Activated CD8-positive, alpha-beta memory T cell treated with anti-CD3 and anti-CD28 coated beads, Interleukin-2, amount 50 U/mL, for 24 hours (primary cell): ENCODE measurements around the gene LZIC.

ENCODE experiments used
- DNase-seq: peaks from one replicate; pipeline ENCODE4 v3.0.0-alpha.2; 2020; ENCODE audit errors: extremely low read depth

Gene LZIC

DNA sequence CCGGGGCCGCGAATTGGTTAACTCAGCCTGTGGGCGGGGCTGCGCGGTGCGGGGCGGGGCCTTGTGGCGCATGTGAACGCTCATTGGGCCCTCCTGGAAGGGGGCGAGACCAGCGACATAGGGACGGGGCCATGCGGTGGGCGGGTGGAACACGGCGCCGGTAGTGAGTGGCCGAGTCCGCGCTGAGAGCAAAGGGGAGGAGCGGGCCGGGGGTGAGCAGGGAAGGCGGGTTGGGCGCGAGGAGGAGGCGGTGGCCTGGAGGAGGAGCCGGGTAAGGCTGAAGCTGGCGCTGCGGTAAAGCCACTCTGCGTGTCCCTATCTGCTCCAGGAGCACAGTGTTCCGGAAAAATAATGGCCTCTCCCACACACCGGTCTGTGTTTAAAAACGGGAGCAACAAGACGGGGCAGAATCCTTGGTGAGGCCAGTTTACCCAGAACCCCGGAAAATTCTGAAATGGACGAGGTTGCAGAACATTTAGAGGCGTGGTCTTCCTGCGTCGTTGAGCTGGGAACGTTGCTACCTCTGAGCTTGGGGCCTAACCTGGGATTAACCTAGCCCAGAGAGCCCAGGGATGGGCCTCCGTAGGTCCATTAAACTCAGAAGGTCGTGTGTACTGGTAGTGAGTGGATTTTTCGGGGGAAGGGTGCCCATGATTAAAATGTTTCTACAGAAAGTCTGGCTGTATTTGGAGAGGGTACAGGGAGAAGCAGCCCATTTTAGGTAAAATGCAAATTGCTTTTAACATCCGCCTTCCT, 32.6 kb downstream of the LZIC start:
- peak; percentile 100 for DNase-seq

DNA sequence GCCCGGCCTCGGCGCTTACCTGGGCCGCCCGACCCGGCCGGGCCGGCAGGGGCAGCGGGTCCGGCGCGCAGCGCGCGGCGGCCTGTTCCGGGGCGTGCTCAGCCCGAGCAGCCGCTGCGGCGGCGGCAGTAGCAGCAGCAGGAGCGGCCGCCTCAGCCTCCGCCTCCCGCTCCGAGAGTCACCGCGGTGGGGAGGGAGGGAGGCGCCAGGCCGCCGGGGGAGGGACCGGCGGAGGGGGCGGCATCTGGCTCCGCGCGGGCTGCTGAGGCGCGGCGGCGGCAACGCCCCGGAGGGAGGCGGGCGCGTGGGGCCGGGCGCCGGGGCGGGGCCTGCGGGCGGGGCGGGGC, 33.1 kb downstream of the LZIC start, which contains the start of gene CTNNBIP1:
Gene CTNNBIP1 (minus strand): TSS at position 194 of the 347 bp plus-strand sequence. CDS start 38,205 bp downstream, outside the sequence.
- no peak for DNase-seq

DNA sequence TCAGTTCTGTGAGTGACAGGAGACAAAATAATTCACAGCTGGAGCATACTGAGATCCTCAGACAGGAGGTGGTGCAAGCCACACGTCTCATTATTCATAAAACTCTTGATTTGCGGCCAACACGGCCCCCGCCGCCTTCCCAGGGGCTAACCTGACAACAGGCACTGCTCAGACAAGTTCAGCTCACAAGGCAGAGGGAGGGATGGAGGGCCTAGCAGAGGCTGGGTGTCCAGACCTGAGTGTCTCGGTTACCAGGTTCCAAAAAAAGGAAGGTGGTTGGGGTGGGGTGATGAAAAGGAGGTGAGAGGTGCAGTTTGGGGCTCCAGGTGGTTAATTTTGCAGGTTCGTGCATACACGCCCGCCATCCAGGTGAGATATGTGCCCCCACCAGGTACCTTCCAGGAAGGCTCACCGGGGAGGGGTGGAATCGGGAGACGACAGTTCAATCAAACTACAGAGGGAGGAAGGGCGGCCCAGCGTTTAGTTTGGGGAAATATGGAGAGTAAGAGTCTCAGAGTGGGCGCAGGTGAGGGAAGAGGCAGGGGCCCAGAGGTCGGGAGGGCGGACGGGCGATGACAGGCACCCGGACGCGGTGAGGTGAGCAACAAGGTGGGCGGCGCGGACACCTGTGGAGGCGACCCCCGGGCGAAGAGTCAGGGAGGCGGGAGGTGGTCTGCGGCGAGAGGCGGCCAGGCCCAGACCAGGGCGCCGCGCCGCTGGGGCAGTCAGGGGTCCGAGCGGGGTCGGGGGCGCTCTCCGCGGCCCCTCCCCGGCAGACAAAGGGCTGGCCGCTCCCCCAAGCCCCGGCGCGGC, 33.8 kb downstream of the LZIC start:
- DNase-seq: no peak

DNA sequence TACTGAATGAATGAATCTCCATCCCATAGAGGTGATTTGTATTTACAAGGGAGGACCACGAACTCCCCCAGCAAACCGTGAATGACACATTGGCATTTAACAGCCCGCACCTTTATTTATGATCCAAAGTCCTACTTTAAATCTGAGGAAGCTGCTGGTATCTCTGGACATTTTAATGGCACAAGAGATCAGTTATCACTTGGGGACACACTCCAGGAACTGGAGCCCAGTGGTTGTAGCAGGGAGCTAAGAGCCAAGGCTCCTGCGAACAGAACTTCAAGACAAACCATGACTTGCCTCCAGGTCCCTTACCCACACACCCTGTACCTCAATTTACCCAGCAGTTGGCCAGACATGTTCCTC, 34.3 kb downstream of the LZIC start:
- DNase-seq: no peak

DNA sequence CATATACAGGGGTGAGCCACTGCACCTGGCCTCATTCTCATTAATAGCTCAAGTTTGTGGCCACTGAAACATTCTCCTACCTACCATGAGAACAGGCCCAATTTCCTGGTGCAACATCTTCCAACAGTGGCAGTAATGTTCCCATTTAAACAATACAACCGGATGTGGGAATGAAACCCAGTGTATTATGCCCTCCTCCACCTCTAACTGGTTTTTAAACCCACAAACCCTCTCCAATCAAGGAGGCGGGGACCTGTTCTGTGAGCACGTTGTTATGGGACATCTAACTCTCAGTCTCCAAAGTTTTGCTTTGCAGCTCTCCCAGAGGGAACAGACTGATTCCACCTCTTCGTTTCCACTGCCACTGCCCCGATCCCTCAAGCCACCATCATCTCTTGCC, 35.8 kb downstream of the LZIC start:
- no peak for DNase-seq

DNA sequence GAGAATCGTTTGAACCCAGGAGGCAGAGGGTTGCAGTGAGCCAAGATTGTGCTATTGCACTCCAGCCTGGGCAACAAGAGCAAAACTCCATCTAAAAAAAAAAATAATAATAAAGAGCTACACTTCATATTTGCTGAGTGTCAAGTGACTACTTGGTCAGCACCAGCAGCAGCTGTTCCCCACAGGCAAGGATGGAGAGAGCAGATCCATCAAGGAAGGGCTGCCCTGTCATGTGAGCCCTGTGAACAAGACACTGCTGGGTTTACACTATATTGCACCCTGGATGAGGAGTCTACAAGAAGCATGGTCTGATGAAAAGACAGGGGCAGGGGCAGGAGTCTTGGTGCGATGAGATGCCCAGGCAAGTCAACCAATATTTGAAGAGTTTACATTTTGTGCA, 36.7 kb downstream of the LZIC start:
- DNase-seq: no peak

DNA sequence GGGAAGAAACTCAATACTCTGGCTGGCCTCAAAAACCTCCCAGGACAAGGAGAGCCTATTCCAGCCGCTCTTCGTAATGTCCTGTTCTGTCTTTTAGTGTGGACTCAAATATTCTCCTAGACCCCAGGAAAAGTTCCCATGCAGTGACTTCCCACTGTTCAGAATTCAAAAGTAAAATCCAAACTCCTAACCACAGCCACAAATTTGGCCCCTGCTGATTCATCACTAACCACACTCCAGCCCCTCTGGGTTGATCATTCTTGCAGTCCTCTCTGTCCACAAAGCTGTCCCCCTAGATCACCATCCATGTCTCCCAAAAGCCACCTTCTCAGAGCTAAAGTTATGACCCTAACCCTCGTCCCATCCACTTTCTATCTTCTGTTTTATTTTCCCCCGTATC, 38.2 kb downstream of the LZIC start:
- no peak for DNase-seq

DNA sequence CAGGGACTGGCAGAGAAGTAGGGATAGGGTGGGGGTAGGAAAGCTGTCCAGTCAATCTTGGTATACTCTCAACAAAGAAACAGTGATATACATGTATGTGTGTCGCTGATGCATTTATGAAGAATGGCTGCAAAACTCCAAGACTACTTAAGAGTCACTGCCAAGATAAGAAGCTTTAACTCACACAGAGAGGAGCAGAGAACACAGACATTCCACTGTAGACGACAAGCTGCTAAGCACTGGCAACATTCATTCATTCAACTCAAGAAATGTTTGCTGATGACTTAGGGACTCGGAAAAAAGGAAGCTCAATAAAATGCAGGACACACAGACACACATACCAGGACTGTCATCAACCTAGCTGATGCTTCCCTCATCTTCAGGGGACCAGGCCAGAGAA, 38.6 kb downstream of the LZIC start:
- DNase-seq: no peak

DNA sequence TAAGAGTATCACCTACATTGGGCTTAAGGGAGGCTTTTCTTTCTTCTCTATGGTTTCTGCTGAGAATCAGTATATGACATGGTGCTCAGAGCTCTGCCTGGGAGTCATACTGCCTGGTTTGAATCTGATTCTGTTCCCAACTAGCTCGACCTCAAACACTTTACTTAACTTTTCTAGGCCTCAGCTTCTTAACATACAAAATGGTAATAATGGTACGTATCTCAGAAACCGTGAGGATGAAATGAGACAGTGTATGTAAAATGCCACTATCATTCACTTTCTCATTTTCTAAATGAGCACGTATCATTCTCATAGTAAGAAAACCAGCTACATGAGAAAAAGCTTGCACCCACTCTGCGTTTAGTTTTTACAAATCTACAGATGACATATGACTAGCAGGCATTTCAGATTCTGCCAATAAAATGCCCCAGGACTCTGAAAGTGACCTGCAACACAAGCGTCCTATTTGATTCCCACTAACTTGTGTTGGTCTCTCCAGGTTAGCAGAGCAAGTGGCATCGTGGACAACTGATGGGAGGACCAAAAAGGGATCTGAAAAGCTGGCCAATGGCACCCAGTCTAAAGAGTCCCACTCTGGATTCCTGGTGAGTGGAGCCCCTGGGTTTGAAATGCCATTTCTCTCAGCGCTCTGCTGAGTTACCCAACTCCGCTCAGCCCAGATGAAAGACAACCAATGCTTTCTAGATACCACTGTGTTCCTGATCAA, 39.2 kb downstream of the LZIC start:
- no peak for DNase-seq

DNA sequence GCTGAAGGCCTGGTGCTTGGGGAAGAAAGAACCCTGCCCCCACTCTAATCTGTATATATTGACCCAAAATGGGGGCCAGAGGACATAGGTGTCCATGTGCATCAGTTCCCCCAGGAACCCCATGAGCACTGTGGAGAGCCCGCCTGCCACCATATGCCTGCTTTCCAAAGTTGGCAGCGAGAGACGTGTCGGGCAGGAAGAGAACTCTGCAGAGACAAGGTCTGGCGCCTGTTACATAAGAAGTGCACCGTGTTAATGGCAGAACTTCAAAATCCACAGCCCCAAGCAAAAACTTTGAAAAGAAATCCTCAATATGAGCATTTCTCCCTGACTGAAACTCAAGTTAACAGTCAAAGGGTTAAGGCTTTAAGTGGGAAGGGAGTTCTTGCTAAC, 41.1 kb downstream of the LZIC start:
- DNase-seq: no peak

DNA sequence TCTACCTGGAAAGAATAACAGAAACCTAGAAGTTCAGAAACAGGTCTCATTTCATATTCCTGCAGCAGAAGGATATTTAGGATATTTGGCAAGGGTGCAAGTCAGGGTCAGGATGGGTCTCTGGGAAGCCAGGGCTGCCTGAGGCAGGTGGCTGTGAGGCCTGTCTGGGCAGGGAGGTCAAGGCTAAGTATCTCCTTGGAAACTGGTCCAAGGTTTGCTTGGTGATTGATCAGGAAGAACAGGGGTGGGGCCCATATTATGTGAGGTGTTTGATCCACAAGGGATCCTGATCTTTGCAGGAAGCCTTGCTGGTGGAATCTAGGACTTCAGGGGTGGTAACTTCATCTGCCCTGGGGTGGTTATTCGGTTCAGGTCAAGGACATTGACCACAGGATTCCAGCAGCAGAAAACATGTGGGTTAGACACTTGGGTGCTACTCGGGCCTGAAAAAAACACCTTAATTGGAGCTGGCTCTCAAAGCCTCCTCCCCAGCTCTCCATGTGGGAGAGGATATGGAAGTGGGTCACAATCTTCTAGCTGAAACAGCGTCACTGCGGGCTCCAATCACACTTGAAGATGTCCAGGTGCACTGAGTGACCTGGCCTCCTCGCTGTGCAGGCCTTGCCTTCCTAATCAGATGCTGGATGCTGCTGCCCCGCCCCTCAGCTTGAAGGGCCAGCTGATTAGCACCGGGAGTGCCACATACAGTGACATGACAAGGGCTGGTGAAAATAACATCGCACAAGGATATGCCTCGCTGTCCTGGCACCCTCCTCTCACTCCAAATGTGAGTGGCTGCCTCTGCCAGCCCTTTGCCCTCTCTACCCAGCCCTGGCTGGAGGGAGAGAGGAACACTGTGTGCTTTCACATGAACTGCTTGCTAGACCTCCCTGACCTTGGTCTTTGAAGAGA, 41.8 kb downstream of the LZIC start:
- DNase-seq: no peak

DNA sequence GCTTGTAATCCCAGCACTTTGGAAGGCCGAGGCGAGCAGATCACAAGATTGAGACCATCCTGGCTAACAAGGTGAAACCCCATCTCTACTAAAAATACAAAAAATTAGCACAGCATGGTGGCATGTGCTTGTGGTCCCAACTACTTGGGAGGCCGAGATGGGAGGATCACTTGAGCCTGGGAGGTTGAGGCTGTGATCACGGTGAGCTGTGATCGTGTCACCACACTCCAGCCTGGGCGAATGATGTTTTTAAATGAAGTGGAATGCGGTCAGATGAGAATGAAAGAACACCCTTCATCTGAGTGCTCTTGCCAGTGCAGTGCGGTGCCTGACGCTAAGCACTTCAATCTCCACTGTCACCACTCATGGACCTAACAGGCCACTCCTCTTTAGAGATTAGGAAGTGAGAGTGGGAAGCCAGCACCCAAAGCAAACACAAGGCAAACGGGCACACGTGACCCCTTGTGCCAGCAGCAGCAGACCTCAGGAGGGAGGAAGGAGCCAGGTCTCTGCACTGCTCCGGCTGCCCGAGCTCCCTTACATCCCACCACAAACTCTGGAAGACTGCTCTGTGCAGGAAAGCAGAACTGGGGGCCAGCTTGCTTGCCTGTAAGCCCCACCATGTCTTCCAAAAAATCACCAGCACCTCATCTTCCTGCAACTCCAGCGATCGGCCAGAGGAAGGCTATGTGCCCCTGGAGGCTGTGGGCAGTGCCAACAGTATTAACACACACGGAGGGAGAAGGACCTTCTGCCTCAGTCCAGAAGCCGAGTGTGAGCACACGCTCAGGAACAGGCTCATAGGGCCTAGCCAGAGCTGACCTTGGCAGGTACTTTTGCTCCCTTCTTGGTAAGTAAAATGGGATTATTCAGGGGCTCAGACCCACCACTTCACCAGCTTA, 42.8 kb downstream of the LZIC start:
- DNase-seq: no peak

DNA sequence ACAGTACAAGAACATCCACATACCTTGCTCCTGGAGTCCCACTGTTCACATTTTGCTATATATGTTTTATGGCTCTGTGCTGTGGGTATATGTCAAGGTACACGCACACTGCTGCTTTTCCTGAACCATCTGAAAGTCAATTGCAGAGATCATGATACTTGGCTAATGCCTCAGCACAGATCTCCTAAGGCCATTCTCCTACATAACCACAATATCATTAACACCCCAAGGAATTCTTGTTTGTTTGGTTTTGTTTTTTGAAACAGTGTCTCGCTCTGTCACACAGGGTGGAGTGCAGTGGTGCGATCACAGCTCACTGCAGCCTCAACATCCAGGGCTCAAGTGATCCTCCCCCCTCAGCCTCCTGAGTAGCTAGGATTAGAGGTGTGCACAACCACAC, 49.1 kb downstream of the LZIC start:
- DNase-seq: no peak

DNA sequence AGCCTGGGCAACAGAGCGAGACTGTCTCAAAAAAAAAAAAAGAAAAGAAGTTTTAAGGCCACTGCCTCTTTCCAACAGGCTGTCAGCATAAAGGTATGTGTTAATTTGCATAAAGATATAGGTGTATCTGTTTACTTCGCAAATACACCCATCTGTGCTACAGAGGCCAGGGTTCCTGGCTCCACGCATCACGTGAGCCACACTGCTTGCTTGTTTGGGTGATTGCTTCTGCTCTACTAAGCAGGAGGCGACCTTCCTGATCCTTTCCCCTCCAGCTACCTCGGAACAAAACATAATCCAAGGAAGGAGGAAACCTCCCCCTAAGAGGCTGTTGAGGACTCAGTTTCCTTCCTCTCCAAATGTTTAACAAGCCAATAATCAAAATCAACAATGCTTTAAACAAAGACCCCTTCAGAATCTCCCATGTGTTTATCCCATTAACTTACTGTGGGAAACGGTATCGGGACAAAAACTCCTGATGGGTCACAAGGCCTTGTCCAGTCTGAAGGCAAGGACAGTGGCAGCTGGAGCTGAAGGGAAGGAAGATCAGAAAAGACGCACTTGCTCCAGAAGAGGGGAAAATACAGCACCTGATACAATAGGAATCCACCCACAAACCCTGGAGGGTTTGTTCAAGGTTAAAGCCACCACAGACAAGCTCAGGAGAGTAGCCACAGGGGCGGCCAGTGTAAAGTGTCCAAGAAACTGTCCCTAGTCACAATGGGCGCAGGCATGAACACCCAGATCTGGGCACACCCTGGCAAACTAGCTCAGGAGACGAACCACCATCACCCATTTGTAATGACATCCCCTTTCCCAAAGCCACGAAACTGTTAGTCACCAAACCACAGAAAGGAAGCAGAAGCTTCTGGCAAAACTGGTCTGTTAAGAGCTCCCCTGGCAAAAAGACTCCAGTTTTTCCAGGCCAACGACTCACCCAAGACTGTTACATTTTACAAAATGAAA, 50.3 kb downstream of the LZIC start:
- DNase-seq: no peak

DNA sequence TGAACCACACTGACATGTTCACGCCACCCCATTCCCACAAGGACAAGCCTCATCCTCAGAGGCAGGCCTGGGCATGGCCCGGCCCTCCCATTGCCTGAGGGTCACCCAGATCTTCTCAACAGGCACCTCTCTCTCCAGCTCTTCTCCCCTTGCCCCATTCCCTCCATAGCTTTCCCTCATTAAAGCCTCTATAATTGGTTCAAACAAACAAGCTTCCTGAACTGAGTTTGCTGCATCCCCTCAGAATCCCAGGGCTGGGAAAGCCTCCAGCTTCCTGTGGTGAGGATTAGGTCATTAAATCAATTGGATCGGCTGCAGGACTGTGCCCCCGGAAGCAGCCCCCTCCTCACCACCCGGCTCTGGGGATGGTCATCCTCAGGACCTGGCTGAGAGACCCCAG, 52.0 kb downstream of the LZIC start:
- DNase-seq: no peak

DNA sequence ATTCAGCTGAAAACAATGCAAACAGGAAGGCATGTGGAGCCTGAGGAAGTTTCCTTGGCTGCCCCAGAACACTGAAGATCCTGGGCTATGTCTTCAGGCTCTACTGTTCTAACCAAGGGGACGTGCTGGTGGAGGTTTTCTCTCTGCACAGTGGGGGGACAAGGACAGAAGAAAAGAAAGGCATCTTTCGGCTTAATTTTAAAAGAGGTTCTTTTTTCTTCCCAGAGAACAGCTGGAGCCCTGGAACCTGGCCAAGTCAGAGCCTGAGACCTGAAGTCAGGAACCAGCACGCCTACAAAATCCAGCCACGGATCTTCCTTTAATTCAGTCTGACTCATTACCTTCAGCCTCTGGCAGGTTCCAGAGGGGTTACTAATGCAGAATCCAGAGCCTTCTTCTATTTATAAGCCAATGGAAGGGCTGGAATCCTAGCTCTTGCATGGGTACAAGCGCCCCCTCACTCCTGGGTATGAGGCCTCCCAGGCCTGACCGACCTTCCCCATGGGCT, 52.9 kb downstream of the LZIC start:
- DNase-seq: no peak

DNA sequence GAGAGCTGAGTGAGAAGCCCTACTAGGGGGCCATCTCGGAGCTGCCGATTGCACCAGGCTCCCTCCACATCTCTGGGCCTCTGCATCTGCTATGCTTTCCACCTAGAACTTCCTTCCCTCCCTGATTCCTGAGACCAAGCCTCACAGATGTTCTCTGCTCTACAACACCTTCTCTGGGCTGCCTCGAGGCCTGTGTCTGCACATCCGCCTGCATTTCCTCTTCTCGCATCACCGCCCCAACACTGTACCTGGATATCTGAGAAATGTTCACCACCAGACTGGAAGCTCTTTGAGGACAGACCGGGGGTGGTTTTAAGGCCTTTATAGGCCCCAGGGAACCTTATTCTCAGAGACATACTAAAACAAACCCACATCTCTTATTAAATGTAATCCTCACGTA, 53.8 kb downstream of the LZIC start:
- DNase-seq: no peak

DNA sequence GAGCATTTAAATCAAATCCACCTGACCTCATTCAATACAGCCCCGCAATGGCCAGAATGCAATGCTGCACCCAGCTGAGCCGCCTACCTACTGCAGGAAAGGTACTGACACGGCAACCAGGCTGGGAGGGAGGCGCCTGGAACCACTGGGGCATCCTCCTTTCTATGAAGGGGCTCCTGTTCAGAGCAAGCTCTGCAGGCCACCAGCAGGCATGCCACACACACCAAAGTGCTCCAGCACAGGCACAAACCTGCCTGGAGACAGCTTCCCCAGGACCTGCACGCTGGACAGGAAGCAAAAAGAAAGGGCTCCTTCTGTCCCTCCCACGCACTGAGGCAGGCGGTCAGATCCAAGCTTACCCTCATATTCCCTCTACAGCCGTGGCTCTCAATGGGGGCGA, 54.3 kb downstream of the LZIC start:
- DNase-seq: no peak

DNA sequence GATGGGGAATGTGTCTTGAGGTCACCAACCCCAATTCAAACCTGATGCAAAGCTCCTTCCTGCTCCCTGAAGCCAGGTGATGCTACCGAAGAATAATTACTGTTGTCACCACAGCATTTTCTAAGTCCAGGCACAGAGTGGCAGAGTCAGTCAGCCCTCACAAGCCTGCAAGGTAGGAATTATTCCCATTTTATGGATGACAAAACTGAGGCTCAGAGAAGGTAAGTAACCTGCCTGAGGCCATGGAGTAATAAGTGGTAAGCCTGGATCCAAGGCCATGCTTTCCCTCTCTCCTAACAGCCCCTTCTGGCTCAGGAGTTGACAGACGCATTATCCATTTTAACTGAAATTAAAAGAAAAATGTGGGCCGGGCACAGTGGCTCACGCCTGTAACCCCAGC, 56.1 kb downstream of the LZIC start:
- no peak for DNase-seq
